Measurements from ENCODE around the gene GALK1. TPM values are rescaled to one million over a fixed set of nuclear protein-coding genes. Genes with fewer than 3 reads are reported as not detected.
A peak's percentile ranks its signal among the peaks of the same experiment; 100 is the strongest.
"Not testable (repeated sequence)": the region's sequence is repeated elsewhere in the genome, so short reads cannot be mapped to it uniquely, and the experiment has no call there.

The GALK1 gene
- total RNA-seq, 4 donors from 2014 or later: 19.4 to 37.1 (median 35.6) TPM; not detected in 1

- Histone ChIP-seq H3K9me3 (no peaks in the 10 kb centered on the region), H3K4me3 (no peak overlapping the region), H3K4me1 (peaks cover 0 to 8% of the 10 kb centered on the region in 2 donors), H3K27ac (no peak overlapping the region), H3K36me3 (no peaks in the 10 kb centered on the region), H3K27me3 (no peaks in the 10 kb centered on the region)
- intact Hi-C loops (cut with DNase I; ENCODE audit: low total_unique reads): no loop called here
- TF ChIP-seq POLR2A (IDR thresholded peaks at IDR 0.05): no peak
- TF ChIP-seq CTCF (IDR thresholded peaks at IDR 0.05): no peak
- DNase-seq: no peak
Measured at GRCh38 chr17:75811174-75811573, 46.2 kb upstream of the GALK1 start.

GRCh38 chr17:75810756-75811155 is 45.8 kb upstream of the GALK1 start:
- H3K4me1 ChIP-seq; H3K9me3 ChIP-seq; intact Hi-C loops (cut with DNase I; ENCODE audit: low total_unique reads); H3K27ac ChIP-seq; H3K27me3 ChIP-seq; H3K4me3 ChIP-seq; H3K36me3 ChIP-seq: not testable (repeated sequence)
- DNase-seq: peak in 1 of 2 donors; percentile 12

- no peaks in the 10 kb centered on the region for H3K36me3 ChIP-seq
- TF ChIP-seq POLR2A (IDR thresholded peaks at IDR 0.05): no peak
- no peak for TF ChIP-seq CTCF (IDR thresholded peaks at IDR 0.05)
- H3K27me3 ChIP-seq: no peaks in the 10 kb centered on the region
- H3K4me1 ChIP-seq: peaks cover 0 to 8% of the 10 kb centered on the region in 2 donors
- DNase-seq: peak in 1 of 2 donors; percentile 11
- H3K9me3 ChIP-seq: no peaks in the 10 kb centered on the region
- intact Hi-C loops (cut with DNase I; ENCODE audit: low total_unique reads): no loop called here
- peak overlapping the region; percentile 72 to 81 for H3K27ac ChIP-seq
- H3K4me3 ChIP-seq: no peak overlapping the region
Measured at GRCh38 chr17:75810216-75810615, 45.2 kb upstream of the GALK1 start.

GRCh38 chr17:75809631-75810111 is 44.7 kb upstream of the GALK1 start:
- intact Hi-C loops (cut with DNase I; ENCODE audit: low total_unique reads): no loop called here
- TF ChIP-seq CTCF (IDR thresholded peaks at IDR 0.05) (no peak), POLR2A (IDR thresholded peaks at IDR 0.05) (no peak)
- Histone ChIP-seq H3K36me3 (no peaks in the 10 kb centered on the region), H3K9me3 (no peaks in the 10 kb centered on the region), H3K27ac (peak overlapping the region; percentile 72 to 81), H3K27me3 (no peaks in the 10 kb centered on the region), H3K4me1 (peaks cover 0 to 8% of the 10 kb centered on the region in 2 donors), H3K4me3 (no peak overlapping the region)
- peak in 1 of 2 donors; percentile 17 for DNase-seq

GRCh38 chr17:75808905-75809621 is 44.1 kb upstream of the GALK1 start:
- Histone ChIP-seq H3K27me3 (no peaks in the 10 kb centered on the region), H3K9me3 (no peaks in the 10 kb centered on the region), H3K4me3 (no peak overlapping the region), H3K4me1 (peaks cover 0 to 8% of the 10 kb centered on the region in 2 donors), H3K36me3 (no peaks in the 10 kb centered on the region), H3K27ac (peak overlapping the region; percentile 72 to 81)
- intact Hi-C loops (cut with DNase I; ENCODE audit: low total_unique reads): no loop called here
- peak; percentile 68 to 78 for DNase-seq
- TF ChIP-seq CTCF (IDR thresholded peaks at IDR 0.05) (no peak), POLR2A (IDR thresholded peaks at IDR 0.05) (no peak)
